NB4 (cell line): ENCODE results near the gene MAN1A1.

Experiments
- MYC ChIP-seq: IDR thresholded peaks from 2 replicates; pipeline ENCODE4 v1.6.1; 2011; ENCODE audit warnings: low read depth, low read length
- POLR2A ChIP-seq: IDR thresholded peaks from 2 replicates; pipeline ENCODE4 v1.6.1; 2011; ENCODE audit warnings: mild to moderate bottlenecking; ENCODE audit not compliant: insufficient read length; ENCODE audit errors: extremely low read depth
- TF ChIP-seq, protein P1 (sequence below): IDR thresholded peaks from 2 replicates; pipeline ENCODE4 v1.6.1; 2011; ENCODE audit warnings: low read depth, low read length
- TF ChIP-seq, protein P2 (sequence below): IDR thresholded peaks from one replicate; pipeline ENCODE4 v1.5.1; 2012; ENCODE audit warnings: low read depth, low read length

DNA sequence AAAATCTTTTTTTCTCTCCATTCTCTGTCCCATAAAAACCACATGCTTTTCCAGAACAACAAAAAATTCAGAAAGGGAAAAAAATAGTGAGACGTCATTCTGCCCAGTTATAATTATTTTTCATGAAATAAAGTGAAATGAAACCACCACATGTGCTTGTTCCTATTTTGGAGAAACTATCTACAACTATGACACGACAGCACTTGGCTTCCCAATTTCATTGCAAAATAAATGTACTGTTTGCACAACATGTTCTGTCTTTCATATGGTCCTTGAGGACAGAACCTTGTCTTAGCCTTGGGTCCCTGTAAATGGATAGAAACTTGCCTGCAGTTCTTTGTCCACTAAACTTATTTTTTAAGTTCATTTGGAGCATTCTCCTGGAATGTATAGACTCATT is 5.6 kb upstream of the MAN1A1 start:
- TF ChIP-seq, protein P1, sequence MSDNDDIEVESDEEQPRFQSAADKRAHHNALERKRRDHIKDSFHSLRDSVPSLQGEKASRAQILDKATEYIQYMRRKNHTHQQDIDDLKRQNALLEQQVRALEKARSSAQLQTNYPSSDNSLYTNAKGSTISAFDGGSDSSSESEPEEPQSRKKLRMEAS, result no peak
- TF ChIP-seq, protein P2, sequence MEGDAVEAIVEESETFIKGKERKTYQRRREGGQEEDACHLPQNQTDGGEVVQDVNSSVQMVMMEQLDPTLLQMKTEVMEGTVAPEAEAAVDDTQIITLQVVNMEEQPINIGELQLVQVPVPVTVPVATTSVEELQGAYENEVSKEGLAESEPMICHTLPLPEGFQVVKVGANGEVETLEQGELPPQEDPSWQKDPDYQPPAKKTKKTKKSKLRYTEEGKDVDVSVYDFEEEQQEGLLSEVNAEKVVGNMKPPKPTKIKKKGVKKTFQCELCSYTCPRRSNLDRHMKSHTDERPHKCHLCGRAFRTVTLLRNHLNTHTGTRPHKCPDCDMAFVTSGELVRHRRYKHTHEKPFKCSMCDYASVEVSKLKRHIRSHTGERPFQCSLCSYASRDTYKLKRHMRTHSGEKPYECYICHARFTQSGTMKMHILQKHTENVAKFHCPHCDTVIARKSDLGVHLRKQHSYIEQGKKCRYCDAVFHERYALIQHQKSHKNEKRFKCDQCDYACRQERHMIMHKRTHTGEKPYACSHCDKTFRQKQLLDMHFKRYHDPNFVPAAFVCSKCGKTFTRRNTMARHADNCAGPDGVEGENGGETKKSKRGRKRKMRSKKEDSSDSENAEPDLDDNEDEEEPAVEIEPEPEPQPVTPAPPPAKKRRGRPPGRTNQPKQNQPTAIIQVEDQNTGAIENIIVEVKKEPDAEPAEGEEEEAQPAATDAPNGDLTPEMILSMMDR, result no peak
- TF ChIP-seq POLR2A (no peak), MYC (no peak)
